Activated CD4-positive, alpha-beta T cell treated with anti-CD3 and anti-CD28 coated beads for 36 hours (primary cell): Measurements from ENCODE around the gene MVB12B. TPM values are rescaled to one million over a fixed set of nuclear protein-coding genes. Genes with fewer than 3 reads are reported as not detected.

ENCODE experiments used
- ATAC-seq: fragments of 200-7000 bp; cut with Tn5 transposase; one replicate; pipeline ENCODE4 v1.10.0; 2021; ENCODE audit warnings: mild to moderate bottlenecking, moderate library complexity
- CTCF ChIA-PET: fragments of 350-600 bp; sonication (Branson Sonifier 250); formaldehyde crosslinking; loops from one replicate; lab custom pipeline; 2021; ENCODE audit warnings: antibody characterized with exemption; lab: Charles Lee
- POLR2A ChIA-PET: fragments of 350-600 bp; sonication (Branson Sonifier 250); formaldehyde crosslinking; loops from one replicate; lab custom pipeline; 2021; ENCODE audit warnings: antibody characterized with exemption, inconsistent platforms; lab: Charles Lee
- DNase-seq: peaks from one replicate; pipeline ENCODE4 v3.0.0-alpha.2; 2020
- H3K27ac Mint-ChIP-seq: one replicate; pipeline ENCODE4 v1.8.0; 2021; ENCODE audit warnings: mixed read lengths
- H3K27me3 Mint-ChIP-seq: one replicate; pipeline ENCODE4 v1.8.0; 2021; ENCODE audit warnings: mixed read lengths
- H3K36me3 Mint-ChIP-seq: one replicate; pipeline ENCODE4 v1.8.0; 2021; ENCODE audit warnings: low read depth, mixed read lengths
- H3K4me1 Mint-ChIP-seq: one replicate; pipeline ENCODE4 v1.8.0; 2021; ENCODE audit warnings: mixed read lengths
- H3K4me3 Mint-ChIP-seq: one replicate; pipeline ENCODE4 v1.8.0; 2021; ENCODE audit warnings: mild to moderate bottlenecking, moderate library complexity, mixed read lengths
- H3K9me3 Mint-ChIP-seq: one replicate; pipeline ENCODE4 v1.8.0; 2021; ENCODE audit warnings: low read depth, mixed read lengths
- intact Hi-C, 2 experiments: fragments of 100-400 bp; cut with DNase I in 1 of 2; cut with micrococcal nuclease in 1 of 2; formaldehyde crosslinking; loops; one replicate each; pipeline versions ENCODE4 v1.14.2 to v1.15.1; 2022 to 2024; cut with DNase I, micrococcal nuclease
- total RNA-seq, 2 experiments: library from RNA; stranded (reverse); gene quantifications; one replicate each; pipeline ENCODE4 v1.2.3, GENCODE V29; 2021

The MVB12B gene
- total RNA-seq, 2 experiments from 2014 or later = 3.0 TPM

GRCh38 chr9:126503333-126504085, 176.9 kb downstream of the MVB12B start:
- Mint-ChIP-seq H3K27me3 (peaks cover 9% of the 10 kb centered on the region), H3K27ac (no peak overlapping the region), H3K4me1 (peaks cover 5% of the 10 kb centered on the region), H3K4me3 (no peak overlapping the region), H3K9me3 (no peaks in the 10 kb centered on the region), H3K36me3 (no peaks in the 10 kb centered on the region)
- intact Hi-C loops = no loop called here
- ATAC-seq (no peak), DNase-seq (no peak)
- POLR2A ChIA-PET = no interaction called here
- CTCF ChIA-PET = interaction anchor here (1.1 to 7.4 kb wide), 2 partner anchors 13 to 54 kb away, joined by 3 to 140 read pairs; no protein-coding TSS in a partner anchor

GRCh38 chr9:126504086-126504976, 177.7 kb downstream of the MVB12B start:
- Mint-ChIP-seq H3K36me3 (no peaks in the 10 kb centered on the region), H3K4me1 (peaks cover 5% of the 10 kb centered on the region), H3K4me3 (no peak overlapping the region), H3K27ac (no peak overlapping the region), H3K27me3 (peaks cover 14% of the 10 kb centered on the region), H3K9me3 (no peaks in the 10 kb centered on the region)
- no peak for DNase-seq
- CTCF ChIA-PET = interaction anchor here (1.1 to 7.4 kb wide), 2 partner anchors 14 to 53 kb away, joined by 3 to 140 read pairs; no protein-coding TSS in a partner anchor
- POLR2A ChIA-PET = no interaction called here
- intact Hi-C loops = no loop called here
- no peak for ATAC-seq

GRCh38 chr9:126504977-126505455, 178.4 kb downstream of the MVB12B start:
- H3K4me1 Mint-ChIP-seq = peaks cover 3% of the 10 kb centered on the region
- H3K27me3 Mint-ChIP-seq = peaks cover 19% of the 10 kb centered on the region
- ATAC-seq (no peak), DNase-seq (no peak)
- H3K4me3 Mint-ChIP-seq = no peak overlapping the region
- H3K9me3 Mint-ChIP-seq = no peaks in the 10 kb centered on the region
- ChIA-PET POLR2A (no interaction called here), CTCF (interaction anchor here (0.9 kb wide), 1 partner anchor 53 kb away, joined by 3 read pairs; no protein-coding TSS in a partner anchor)
- no peaks in the 10 kb centered on the region for H3K36me3 Mint-ChIP-seq
- no peak overlapping the region for H3K27ac Mint-ChIP-seq
- intact Hi-C loops = no loop called here

GRCh38 chr9:126505697-126506346, 179.2 kb downstream of the MVB12B start:
- Mint-ChIP-seq H3K4me3 (no peak overlapping the region), H3K27ac (no peak overlapping the region), H3K36me3 (no peaks in the 10 kb centered on the region), H3K27me3 (peaks cover 15% of the 10 kb centered on the region), H3K9me3 (no peaks in the 10 kb centered on the region), H3K4me1 (peaks cover 2% of the 10 kb centered on the region)
- intact Hi-C loops = no loop called here
- DNase-seq (no peak), ATAC-seq (no peak)
- ChIA-PET POLR2A (no interaction called here), CTCF (interaction anchor here (0.9 kb wide), 1 partner anchor 52 kb away, joined by 3 read pairs; no protein-coding TSS in a partner anchor)

DNA sequence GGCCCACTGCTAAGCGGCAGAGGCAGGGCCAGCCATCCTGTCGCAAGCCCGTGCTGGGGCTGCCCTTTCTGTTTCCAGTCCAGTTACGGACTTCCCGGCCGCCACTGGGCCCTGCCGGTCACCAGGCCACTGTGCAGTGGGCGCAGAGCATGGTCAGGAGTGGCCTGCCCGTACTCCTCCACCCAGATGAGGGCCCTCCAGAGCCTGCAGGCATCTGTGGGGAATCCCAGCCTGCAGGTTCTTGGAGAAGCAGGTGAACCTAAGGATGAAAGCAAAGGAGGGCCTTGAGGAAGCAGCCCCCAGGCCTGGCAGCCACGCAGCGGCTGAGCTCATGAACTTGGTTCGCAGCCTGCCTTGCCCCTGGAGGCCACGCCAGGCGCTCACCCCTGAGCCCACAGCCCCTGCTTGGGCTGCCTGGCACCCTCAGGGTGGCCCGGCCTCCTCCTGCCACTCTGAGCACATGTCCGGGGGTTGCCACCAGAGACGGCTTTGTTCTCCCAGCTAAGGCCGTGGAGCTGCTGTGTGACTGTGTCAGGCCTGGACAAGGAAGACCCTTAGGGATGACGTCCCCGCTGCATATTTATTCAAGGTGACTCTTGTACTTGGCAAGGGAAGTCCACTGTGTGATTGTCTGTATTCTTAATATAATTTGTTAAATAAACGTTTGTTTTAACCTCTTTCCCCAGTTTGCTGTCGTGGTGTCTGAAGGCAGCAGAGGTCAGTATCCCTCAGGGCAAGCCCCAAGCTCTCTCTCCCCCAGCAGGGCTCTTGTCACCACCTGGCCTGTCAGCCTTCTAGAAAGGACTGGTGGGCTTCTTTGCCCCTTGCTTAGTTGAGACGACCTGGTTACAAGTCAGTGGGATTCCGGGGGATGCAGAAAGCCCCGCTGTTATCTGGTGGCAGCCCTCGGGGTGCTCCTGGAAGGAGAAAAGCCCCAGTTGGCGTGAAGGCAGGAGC, 180.0 kb downstream of the MVB12B start:
- H3K4me3 Mint-ChIP-seq = no peak overlapping the region
- no peak overlapping the region for H3K27ac Mint-ChIP-seq
- intact Hi-C loops = no loop called here
- peaks cover 20% of the 10 kb centered on the region for H3K27me3 Mint-ChIP-seq
- ChIA-PET POLR2A (no interaction called here), CTCF (no interaction called here)
- H3K4me1 Mint-ChIP-seq = no peaks in the 10 kb centered on the region
- no peak for DNase-seq
- no peak for ATAC-seq
- no peaks in the 10 kb centered on the region for H3K9me3 Mint-ChIP-seq
- no peaks in the 10 kb centered on the region for H3K36me3 Mint-ChIP-seq

GRCh38 chr9:126507318-126508109, 180.9 kb downstream of the MVB12B start:
- Mint-ChIP-seq H3K27ac (no peak overlapping the region), H3K9me3 (no peaks in the 10 kb centered on the region), H3K36me3 (no peaks in the 10 kb centered on the region), H3K4me1 (no peaks in the 10 kb centered on the region), H3K27me3 (peaks cover 25% of the 10 kb centered on the region), H3K4me3 (no peak overlapping the region)
- ChIA-PET POLR2A (interaction anchor here (0.6 kb wide), 1 partner anchor 31 kb away, joined by 3 read pairs; no protein-coding TSS in a partner anchor), CTCF (interaction anchor here (1.5 kb wide), 1 partner anchor 9 kb away, joined by 6 read pairs; no protein-coding TSS in a partner anchor)
- ATAC-seq = no peak
- intact Hi-C loops = no loop called here
- DNase-seq = no peak

DNA sequence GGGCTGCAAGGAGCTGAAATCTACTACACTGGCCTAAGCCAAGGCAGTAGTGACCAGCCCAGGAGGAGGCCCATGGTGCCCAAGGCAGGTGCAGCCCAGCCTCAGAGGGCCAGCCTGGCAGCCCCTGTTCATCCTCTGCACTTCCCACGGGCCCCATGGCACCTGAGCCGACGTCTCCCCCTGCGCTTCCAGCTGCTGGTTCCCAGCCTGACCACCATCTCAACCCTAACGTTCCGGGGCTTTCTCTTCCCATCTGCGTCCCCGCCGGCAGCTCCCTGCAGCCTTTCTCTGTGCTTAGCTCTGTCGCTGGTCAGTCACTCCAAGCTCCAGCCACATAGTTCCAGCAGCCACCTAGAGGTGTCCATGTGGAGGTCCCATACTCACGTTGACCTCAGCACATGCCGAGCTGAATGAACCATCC, 181.6 kb downstream of the MVB12B start:
- Mint-ChIP-seq H3K36me3 (no peaks in the 10 kb centered on the region), H3K4me1 (no peaks in the 10 kb centered on the region), H3K27me3 (peaks cover 28% of the 10 kb centered on the region), H3K4me3 (no peak overlapping the region), H3K27ac (no peak overlapping the region), H3K9me3 (no peaks in the 10 kb centered on the region)
- DNase-seq (no peak), ATAC-seq (no peak)
- ChIA-PET POLR2A (interaction anchor here (0.6 kb wide), 1 partner anchor 31 kb away, joined by 3 read pairs; no protein-coding TSS in a partner anchor), CTCF (interaction anchor here (0.6 to 1.5 kb wide), 2 partner anchors 9 to 17 kb away, joined by 3 to 6 read pairs; no protein-coding TSS in a partner anchor)
- intact Hi-C loops = no loop called here

DNA sequence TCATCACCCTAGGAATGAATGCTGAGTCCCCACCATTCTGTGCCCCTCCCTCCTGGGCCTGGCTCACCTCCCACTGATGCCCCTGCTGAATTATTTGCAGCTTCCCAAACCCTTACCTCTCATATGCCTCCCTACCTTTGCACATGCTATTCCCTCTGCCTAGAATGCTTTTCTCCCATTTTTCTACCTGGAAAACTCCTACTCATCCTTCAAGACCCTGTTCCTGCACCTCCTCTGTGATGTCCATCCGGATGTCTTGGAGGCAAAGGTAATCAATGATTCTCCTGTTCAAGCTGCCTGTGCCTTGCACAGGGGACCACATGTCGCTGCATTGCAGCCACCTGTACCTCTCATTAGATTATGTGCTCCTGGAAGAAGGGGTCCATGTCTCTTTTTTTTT, 182.3 kb downstream of the MVB12B start:
- ATAC-seq (no peak), DNase-seq (no peak)
- Mint-ChIP-seq H3K4me1 (no peaks in the 10 kb centered on the region), H3K9me3 (no peaks in the 10 kb centered on the region), H3K36me3 (no peaks in the 10 kb centered on the region), H3K27ac (no peak overlapping the region), H3K4me3 (no peak overlapping the region), H3K27me3 (peaks cover 36% of the 10 kb centered on the region)
- ChIA-PET POLR2A (no interaction called here), CTCF (interaction anchor here (1.5 kb wide), 1 partner anchor 10 kb away, joined by 6 read pairs; no protein-coding TSS in a partner anchor)
- intact Hi-C loops = no loop called here

- Mint-ChIP-seq H3K27ac (no peak overlapping the region), H3K4me3 (no peak overlapping the region), H3K27me3 (peaks cover 36% of the 10 kb centered on the region), H3K36me3 (no peaks in the 10 kb centered on the region), H3K4me1 (no peaks in the 10 kb centered on the region), H3K9me3 (no peaks in the 10 kb centered on the region)
- DNase-seq = no peak
- ChIA-PET CTCF (interaction anchor here (3.5 kb wide), 1 partner anchor 9 kb away, joined by 28 read pairs; no protein-coding TSS in a partner anchor), POLR2A (no interaction called here)
- no peak for ATAC-seq
- intact Hi-C loops = loop anchor here in 1 of 2 experiments (10.0 kb wide), 1 partner anchor 295 kb away; the partner anchor contains the start of gene ZBTB43
Observed at GRCh38 chr9:126509718-126510117, 183.1 kb downstream of the MVB12B start.
